Right ventricle myocardium superior (tissue), 1 donor: Measurements from ENCODE around the gene PITPNM3. TPM values are rescaled to one million over a fixed set of nuclear protein-coding genes. Genes with fewer than 3 reads are reported as not detected.
A peak's percentile ranks its signal among the peaks of the same experiment; 100 is the strongest.

ENCODE experiments used
- ATAC-seq: fragments of 200-7000 bp; cut with Tn5 transposase; one replicate; pipeline ENCODE4 v1.9.1; 2020; ENCODE audit warnings: mild to moderate bottlenecking; ENCODE audit not compliant: poor library complexity
- DNase-seq: peaks from one replicate; pipeline ENCODE4 v3.0.0-alpha.2; 2020
- intact Hi-C: fragments of 100-400 bp; cut with DNase I; formaldehyde crosslinking; loops from one replicate; pipeline ENCODE4 v1.11.2; 2022
- total RNA-seq: library from RNA; stranded (reverse); fragmentation: NEBNext Ultra II Directional; extraction: Animal tissue kit (Norgen Biotek cat#: 25700); gene quantifications from one replicate; pipeline ENCODE4 v1.2.1, GENCODE V29; 2021
- donor health status: DM: no; HTN: yes; CAD: no; lungs with severe emphysema.

PITPNM3 gene
- total RNA-seq, 1 donor from 2014 or later = 0.27 TPM

GRCh38 chr17:6558276-6558675 is 1.9 kb upstream of the PITPNM3 start:
- no peak for ATAC-seq
- no peak for DNase-seq
- intact Hi-C loops = loop anchor here (10.0 kb wide), 1 partner anchor 83 kb away; no protein-coding TSS in a partner anchor

GRCh38 chr17:6557040-6557438 is 684 bp upstream of the PITPNM3 start:
- intact Hi-C loops = loop anchor here (10.0 kb wide), 1 partner anchor 82 kb away; no protein-coding TSS in a partner anchor

GRCh38 chr17:6555331-6556120 is 829 bp downstream of the PITPNM3 start:
- DNase-seq (peak; percentile 50), ATAC-seq (peak; percentile 53)
- intact Hi-C loops = loop anchor here (10.0 kb wide), 1 partner anchor 81 kb away; no protein-coding TSS in a partner anchor

More at GRCh38 chr17:6557040-6557438, 684 bp upstream of the PITPNM3 start:
- ATAC-seq (no peak), DNase-seq (no peak)

GRCh38 chr17:6554871-6555330 is 1.5 kb downstream of the PITPNM3 start:
- ATAC-seq (no peak), DNase-seq (no peak)
- intact Hi-C loops = loop anchor here (10.0 kb wide), 1 partner anchor 80 kb away; no protein-coding TSS in a partner anchor

GRCh38 chr17:6554342-6554741 is 2.0 kb downstream of the PITPNM3 start:
- ATAC-seq (no peak), DNase-seq (no peak)
- intact Hi-C loops = loop anchor here (10.0 kb wide), 1 partner anchor 80 kb away; no protein-coding TSS in a partner anchor

- intact Hi-C loops = loop anchor here (10.0 kb wide), 1 partner anchor 77 kb away; no protein-coding TSS in a partner anchor
- peak; percentile 49 for DNase-seq
- ATAC-seq = no peak
These were observed 4.4 kb downstream of the PITPNM3 start for GRCh38 chr17:6551869-6552531.

- intact Hi-C loops = loop anchor here (10.0 kb wide), 1 partner anchor 77 kb away; no protein-coding TSS in a partner anchor
- DNase-seq (no peak), ATAC-seq (no peak)
These were observed 5.0 kb downstream of the PITPNM3 start for GRCh38 chr17:6551356-6551755.

GRCh38 chr17:6549384-6550036 is 6.8 kb downstream of the PITPNM3 start:
- ATAC-seq (no peak), DNase-seq (no peak)
- intact Hi-C loops = loop anchor here (10.0 kb wide), 1 partner anchor 75 kb away; no protein-coding TSS in a partner anchor

- intact Hi-C loops = no loop called here
- ATAC-seq = peak; percentile 80
- peak; percentile 47 for DNase-seq
These were observed 7.6 kb downstream of the PITPNM3 start for GRCh38 chr17:6548578-6549330.

GRCh38 chr17:6548034-6548433 is 8.3 kb downstream of the PITPNM3 start:
- ATAC-seq (no peak), DNase-seq (no peak)
- intact Hi-C loops = no loop called here

GRCh38 chr17:6547336-6547735 is 9.0 kb downstream of the PITPNM3 start:
- ATAC-seq = no peak
- intact Hi-C loops = no loop called here
- no peak for DNase-seq

- DNase-seq (no peak), ATAC-seq (no peak)
- intact Hi-C loops = no loop called here
These were observed 10.2 kb downstream of the PITPNM3 start for GRCh38 chr17:6546069-6546718.

- no peak for ATAC-seq
These were observed 11.1 kb downstream of the PITPNM3 start for GRCh38 chr17:6545291-6545690.

GRCh38 chr17:6544011-6544370 is 12.4 kb downstream of the PITPNM3 start:
- ATAC-seq = no peak
- no peak for DNase-seq
- intact Hi-C loops = no loop called here

More at GRCh38 chr17:6545291-6545690, 11.1 kb downstream of the PITPNM3 start:
- no peak for DNase-seq
- intact Hi-C loops = no loop called here

GRCh38 chr17:6543079-6544010 is 13.0 kb downstream of the PITPNM3 start:
- DNase-seq (no peak), ATAC-seq (no peak)
- intact Hi-C loops = no loop called here

- DNase-seq (no peak), ATAC-seq (no peak)
- intact Hi-C loops = no loop called here
These were observed 13.8 kb downstream of the PITPNM3 start for GRCh38 chr17:6542577-6542976.

- intact Hi-C loops = no loop called here
- DNase-seq (no peak), ATAC-seq (no peak)
These were observed 14.5 kb downstream of the PITPNM3 start for GRCh38 chr17:6541886-6542285.
